Astrocyte of the spinal cord (primary cell): ENCODE measurements around the gene ZNF180.
"Not testable (repeated sequence)": the region's sequence is repeated elsewhere in the genome, so short reads cannot be mapped to it uniquely, and the experiment has no call there.

Experiments used
- DNase-seq: peaks from one replicate; pipeline ENCODE4 v3.0.0; 2011; ENCODE audit warnings: low read depth, low spot score
- H3K4me3 ChIP-seq: 2 replicates; pipeline ENCODE4 v1.5.1; 2011; ENCODE audit warnings: low read depth, mild to moderate bottlenecking, low read length, moderate library complexity
- CTCF ChIP-seq: IDR thresholded peaks from 2 replicates; pipeline ENCODE4 v1.5.1; 2012; ENCODE audit warnings: low read depth, mild to moderate bottlenecking, low read length, inconsistent platforms
- in situ Hi-C: cut with HindIII; loops from 2 replicates; pipeline ENCODE4 v1.10.0; 2017; ENCODE audit warnings: low sequenced_read_pairs

The ZNF180 gene

DNA sequence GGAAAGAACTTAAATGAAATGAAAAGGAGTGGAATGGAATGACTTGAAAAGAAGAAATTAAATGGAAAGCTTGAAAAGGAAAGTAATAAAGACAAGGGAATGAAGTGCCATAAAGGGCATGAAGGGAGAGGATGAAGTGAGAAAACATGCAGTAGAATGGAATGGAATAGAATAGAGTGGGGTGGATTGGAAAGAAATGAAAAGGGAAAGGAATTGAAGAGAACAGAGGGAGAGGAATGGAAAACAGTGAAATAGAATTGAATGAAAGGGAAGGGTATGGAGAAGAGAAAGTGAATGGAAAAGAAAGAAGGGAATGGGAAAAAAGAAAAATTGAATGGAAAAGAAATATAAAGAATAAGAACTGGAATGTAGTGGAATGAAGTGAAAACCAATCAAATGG is 9.2 kb upstream of the ZNF180 start:
- H3K4me3 ChIP-seq: no peak overlapping the region
- TF ChIP-seq CTCF: no peak
- in situ Hi-C loops: no loop called here
- DNase-seq: no peak

DNA sequence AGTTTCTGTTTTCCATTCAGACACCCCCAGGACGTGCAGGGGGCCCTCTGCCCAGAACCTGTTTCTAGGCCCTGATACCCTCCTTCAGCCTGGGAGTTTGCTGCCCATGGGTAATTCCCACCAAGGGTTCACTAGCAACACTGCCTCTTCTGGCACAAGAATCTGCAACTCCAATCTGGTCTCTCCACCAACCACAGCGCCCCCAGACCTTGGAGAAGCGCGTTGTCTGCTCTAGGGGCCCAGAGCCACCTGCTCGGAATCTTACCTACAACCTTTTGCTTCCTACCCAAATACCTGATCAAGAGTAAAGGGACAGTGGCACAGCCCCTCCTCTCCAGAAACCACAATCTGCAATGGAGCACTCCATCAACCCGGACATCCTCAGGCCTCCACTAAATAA is 763 bp downstream of the ZNF180 start:
- no peak for DNase-seq
- no peak for TF ChIP-seq CTCF
- H3K4me3 ChIP-seq: peak overlapping the region; percentile 82
- in situ Hi-C loops: no loop called here

GRCh38 chr19:44498988-44499387 is 1.3 kb downstream of the ZNF180 start:
- DNase-seq: no peak
- no peak for TF ChIP-seq CTCF
- no peak overlapping the region for H3K4me3 ChIP-seq
- in situ Hi-C loops: no loop called here

DNA sequence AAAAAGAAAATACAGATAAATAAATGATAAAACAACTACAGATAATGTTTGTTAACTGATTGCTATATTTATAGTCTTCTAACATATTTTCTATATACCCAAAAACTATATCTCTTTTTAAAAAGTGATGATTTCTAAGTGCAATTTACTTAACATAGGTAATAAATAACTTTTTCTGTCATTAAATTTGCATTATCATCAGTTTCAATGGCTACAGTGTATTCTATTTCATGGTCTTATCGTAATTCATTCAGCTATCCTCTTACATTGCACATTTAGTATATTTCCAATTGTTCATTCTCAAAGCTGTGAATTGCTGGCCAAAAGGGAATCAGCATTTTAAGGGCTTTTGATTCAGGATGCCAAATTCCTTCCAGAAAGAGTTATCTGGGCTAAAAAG is 3.6 kb downstream of the ZNF180 start:
- no peak for DNase-seq
- TF ChIP-seq CTCF: no peak
- H3K4me3 ChIP-seq: no peak overlapping the region
- in situ Hi-C loops: no loop called here

- no peak for TF ChIP-seq CTCF
- in situ Hi-C loops: no loop called here
- DNase-seq: peak; percentile 33
- no peak overlapping the region for H3K4me3 ChIP-seq
Measured at GRCh38 chr19:44476559-44477408, 23.5 kb downstream of the ZNF180 start.

DNA sequence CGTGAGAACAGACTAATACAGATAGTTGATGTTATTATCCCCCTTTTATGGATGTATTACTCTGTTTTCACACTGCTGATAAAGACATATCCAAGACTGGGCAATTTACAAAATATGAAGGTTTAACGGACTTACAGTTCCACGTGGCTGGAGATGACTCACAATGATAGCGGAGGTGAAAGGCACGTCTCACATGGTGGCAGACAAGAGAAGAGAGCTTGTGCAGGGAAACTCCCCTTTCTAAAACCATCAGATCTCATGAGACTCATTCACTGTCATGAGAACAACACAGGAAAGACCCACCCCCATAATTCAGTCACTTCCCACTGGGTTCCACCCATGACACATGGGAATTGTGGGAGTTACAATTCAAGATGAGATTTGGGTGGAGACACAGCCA is 31.6 kb downstream of the ZNF180 start:
- H3K4me3 ChIP-seq, DNase-seq, in situ Hi-C loops: not testable (repeated sequence)

DNA sequence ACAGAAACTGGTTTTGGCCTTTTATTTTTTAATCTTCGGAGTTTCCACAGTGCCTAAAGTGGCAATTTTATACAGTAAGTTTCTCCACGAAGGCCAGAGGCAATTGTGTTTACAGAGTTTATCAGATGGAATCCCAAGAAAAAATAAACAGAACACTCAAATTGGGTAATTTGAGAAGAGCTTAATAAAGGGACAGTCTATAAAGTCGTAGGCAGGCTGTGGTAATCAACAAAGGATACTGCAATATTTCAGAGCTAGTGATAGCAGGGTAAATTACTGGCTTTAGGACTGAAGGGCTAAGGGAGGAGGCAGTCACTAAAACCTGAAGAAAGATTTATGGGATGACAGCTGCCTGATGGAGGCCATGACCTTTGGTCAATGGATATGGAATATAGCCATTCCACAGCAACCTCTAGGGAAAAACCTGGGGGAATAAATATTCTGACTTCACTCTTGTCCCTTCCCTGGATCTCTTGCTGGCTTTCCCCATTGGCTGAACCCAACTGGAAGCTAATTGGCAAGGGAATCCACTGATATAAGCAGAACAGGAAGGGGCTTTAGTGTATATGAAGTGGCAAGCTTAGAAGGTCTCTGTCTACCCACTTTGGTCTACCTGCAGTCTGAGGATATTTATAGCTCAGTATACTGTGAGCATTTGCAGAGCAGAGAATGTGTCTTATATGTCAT is 37.6 kb downstream of the ZNF180 start:
- H3K4me3 ChIP-seq, DNase-seq, in situ Hi-C loops: not testable (repeated sequence)

DNA sequence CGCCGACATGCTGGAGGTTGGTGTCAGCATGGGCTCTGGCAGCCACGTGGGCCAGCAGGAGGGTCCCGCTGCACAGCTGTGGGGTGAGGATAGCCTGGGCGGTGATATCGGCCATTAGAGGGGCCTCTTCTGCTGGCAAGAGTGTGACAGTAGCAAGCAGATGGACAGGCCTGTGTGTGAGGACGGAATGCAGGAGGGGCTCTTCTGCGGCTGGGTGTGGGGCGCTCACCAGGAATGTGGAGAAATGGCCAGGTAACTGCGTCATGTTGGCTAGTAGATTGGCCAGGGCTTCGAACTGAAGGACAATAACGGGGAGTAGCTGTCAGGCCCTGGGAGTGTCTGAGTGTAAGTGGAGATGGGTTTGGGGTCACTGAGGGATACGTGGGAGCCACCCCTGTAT is 44.3 kb downstream of the ZNF180 start:
- DNase-seq, H3K4me3 ChIP-seq, in situ Hi-C loops: not testable (repeated sequence)
